Femur (tissue), 1 donor: Measurements from ENCODE around the gene CLIC5.

ENCODE experiments used
- DNase-seq: peaks from one replicate; pipeline ENCODE4 v3.0.0-alpha.2; 2017

Gene CLIC5

GRCh38 chr6:45959534-45960145 is 56.0 kb downstream of the CLIC5 start:
- no peak for DNase-seq

GRCh38 chr6:45956663-45957062 is 59.0 kb downstream of the CLIC5 start:
- no peak for DNase-seq

- DNase-seq: no peak
These were observed 59.5 kb downstream of the CLIC5 start for GRCh38 chr6:45956176-45956575.

GRCh38 chr6:45955597-45955996 is 60.1 kb downstream of the CLIC5 start:
- DNase-seq: no peak

- DNase-seq: no peak
These were observed 63.1 kb downstream of the CLIC5 start for GRCh38 chr6:45952546-45952945.

GRCh38 chr6:45952168-45952529 is 63.5 kb downstream of the CLIC5 start:
- DNase-seq: no peak

GRCh38 chr6:45951321-45952167 is 64.1 kb downstream of the CLIC5 start:
- DNase-seq: no peak

- DNase-seq: no peak
These were observed 66.4 kb downstream of the CLIC5 start for GRCh38 chr6:45949256-45949655.

- no peak for DNase-seq
These were observed 67.9 kb downstream of the CLIC5 start for GRCh38 chr6:45947807-45948206.

GRCh38 chr6:45946887-45947286 is 68.8 kb downstream of the CLIC5 start:
- DNase-seq: no peak

GRCh38 chr6:45946352-45946751 is 69.3 kb downstream of the CLIC5 start:
- peak; percentile 78 for DNase-seq

- DNase-seq: no peak
These were observed 72.7 kb downstream of the CLIC5 start for GRCh38 chr6:45942953-45943352.

- no peak for DNase-seq
These were observed 81.8 kb downstream of the CLIC5 start for GRCh38 chr6:45933855-45934254.

GRCh38 chr6:45931232-45931631 is 84.4 kb downstream of the CLIC5 start:
- peak; percentile 7 for DNase-seq

GRCh38 chr6:45930420-45931040 is 85.1 kb downstream of the CLIC5 start:
- peak; percentile 76 for DNase-seq

GRCh38 chr6:45929421-45930361 is 86.0 kb downstream of the CLIC5 start:
- DNase-seq: peak; percentile 22

- DNase-seq: peak; percentile 31
These were observed 86.8 kb downstream of the CLIC5 start for GRCh38 chr6:45928721-45929305.

GRCh38 chr6:45927421-45928320 is 88.0 kb downstream of the CLIC5 start:
- no peak for DNase-seq

GRCh38 chr6:45926423-45926822 is 89.2 kb downstream of the CLIC5 start:
- peak; percentile 0 for DNase-seq

- no peak for DNase-seq
These were observed 90.8 kb downstream of the CLIC5 start for GRCh38 chr6:45924763-45925342.

- peak; percentile 9 for DNase-seq
These were observed 91.7 kb downstream of the CLIC5 start for GRCh38 chr6:45923831-45924391.
